WTC11 (cell line): ENCODE results near the gene HSBP1L1. TPM values are rescaled to one million over a fixed set of nuclear protein-coding genes. Genes with fewer than 3 reads are reported as not detected.
A peak's percentile ranks its signal among the peaks of the same experiment; 100 is the strongest.

ENCODE experiments used
- ATF2 ChIP-seq: sonication (generic); formaldehyde crosslinking; IDR thresholded peaks from 2 replicates; pipeline ENCODE4 v1.8.1; 2022; ENCODE audit warnings: low read depth, missing genetic modification reagents, borderline replicate concordance
- CBFB ChIP-seq: sonication (generic); formaldehyde crosslinking; IDR thresholded peaks from 2 replicates; pipeline ENCODE4 v1.8.1; 2022; ENCODE audit warnings: mild to moderate bottlenecking, low read depth, missing genetic modification reagents
- CDX4 ChIP-seq: fragments of 250-450 bp; sonication (Bioruptor Pico); IDR thresholded peaks from 2 replicates; pipeline ENCODE4 v1.9.0; 2021; ENCODE audit warnings: moderate library complexity, mild to moderate bottlenecking, inconsistent platforms, borderline replicate concordance
- CREB1 ChIP-seq: sonication (generic); formaldehyde crosslinking; IDR thresholded peaks from 2 replicates; pipeline ENCODE4 v1.8.0; 2023; ENCODE audit warnings: mild to moderate bottlenecking, missing genetic modification reagents
- E2F4 ChIP-seq: sonication (generic); formaldehyde crosslinking; IDR thresholded peaks from 2 replicates; pipeline ENCODE4 v1.8.1; 2022; ENCODE audit warnings: low read depth, mild to moderate bottlenecking, moderate library complexity, missing genetic modification reagents, borderline replicate concordance
- E2F5 ChIP-seq: sonication (generic); formaldehyde crosslinking; IDR thresholded peaks from 2 replicates; pipeline ENCODE4 v1.8.1; 2022; ENCODE audit warnings: mild to moderate bottlenecking, moderate library complexity, missing genetic modification reagents
- ELF4 ChIP-seq: sonication (generic); formaldehyde crosslinking; IDR thresholded peaks from 2 replicates; pipeline ENCODE4 v1.8.1; 2022; ENCODE audit warnings: low read depth, mild to moderate bottlenecking, moderate library complexity, missing genetic modification reagents
- EMX1 ChIP-seq: fragments of 250-450 bp; sonication (Bioruptor Pico); IDR thresholded peaks from 2 replicates; pipeline ENCODE4 v1.8.0; 2021; ENCODE audit warnings: mild to moderate bottlenecking
- IRF1 ChIP-seq: sonication (generic); formaldehyde crosslinking; IDR thresholded peaks from 2 replicates; pipeline ENCODE4 v1.8.0; 2023; ENCODE audit warnings: missing genetic modification reagents
- JAZF1 ChIP-seq: fragments of 250-450 bp; sonication (Bioruptor Pico); IDR thresholded peaks from 2 replicates; pipeline ENCODE4 v1.9.0; 2021; ENCODE audit warnings: moderate library complexity, mild to moderate bottlenecking, inconsistent platforms
- MYBL2 ChIP-seq: sonication (generic); formaldehyde crosslinking; IDR thresholded peaks from 2 replicates; pipeline ENCODE4 v1.8.1; 2023; ENCODE audit warnings: mild to moderate bottlenecking, moderate library complexity, missing genetic modification reagents
- NFATC4 ChIP-seq: fragments of 250-450 bp; sonication (Bioruptor Pico); IDR thresholded peaks from 2 replicates; pipeline ENCODE4 v1.9.0; 2021; ENCODE audit warnings: mild to moderate bottlenecking
- NFE2L1 ChIP-seq: sonication (generic); formaldehyde crosslinking; IDR thresholded peaks from 2 replicates; pipeline ENCODE4 v1.8.1; 2023; ENCODE audit warnings: missing genetic modification reagents
- NR2C2 ChIP-seq: sonication (generic); formaldehyde crosslinking; IDR thresholded peaks from 2 replicates; pipeline ENCODE4 v1.8.0; 2022; ENCODE audit warnings: mild to moderate bottlenecking, missing genetic modification reagents
- RELA ChIP-seq: sonication (generic); formaldehyde crosslinking; IDR thresholded peaks from 2 replicates; pipeline ENCODE4 v1.8.1; 2022; ENCODE audit warnings: missing genetic modification reagents, mild to moderate bottlenecking, borderline replicate concordance
- SMAD3 ChIP-seq: sonication (generic); formaldehyde crosslinking; IDR thresholded peaks from 2 replicates; pipeline ENCODE4 v1.8.0; 2022; ENCODE audit warnings: missing genetic modification reagents, mild to moderate bottlenecking, borderline replicate concordance
- SP1 ChIP-seq: sonication (generic); formaldehyde crosslinking; conservative IDR thresholded peaks from 2 replicates; pipeline ENCODE4 v1.8.1; 2022; ENCODE audit warnings: missing genetic modification reagents
- TCF7 ChIP-seq: sonication (generic); formaldehyde crosslinking; IDR thresholded peaks from 2 replicates; pipeline ENCODE4 v1.8.0; 2022; ENCODE audit warnings: mild to moderate bottlenecking, low read depth, missing genetic modification reagents, moderate library complexity
- ZBTB43 ChIP-seq: sonication (generic); formaldehyde crosslinking; IDR thresholded peaks from 2 replicates; pipeline ENCODE4 v1.8.1; 2023; ENCODE audit warnings: mild to moderate bottlenecking, missing genetic modification reagents
- ZNF263 ChIP-seq: sonication (generic); formaldehyde crosslinking; IDR thresholded peaks from 2 replicates; pipeline ENCODE4 v1.8.1; 2022; ENCODE audit warnings: low read depth, mild to moderate bottlenecking, moderate library complexity, missing genetic modification reagents
- ZNF281 ChIP-seq: sonication (generic); formaldehyde crosslinking; IDR thresholded peaks from 2 replicates; pipeline ENCODE4 v1.8.0; 2023; ENCODE audit warnings: mild to moderate bottlenecking, missing genetic modification reagents
- ZNF416 ChIP-seq: fragments of 250-450 bp; sonication (Bioruptor Pico); IDR thresholded peaks from 2 replicates; pipeline ENCODE4 v1.9.0; 2021; ENCODE audit warnings: mild to moderate bottlenecking, inconsistent platforms
- ZNF423 ChIP-seq: fragments of 250-450 bp; sonication (Bioruptor Pico); IDR thresholded peaks from 2 replicates; pipeline ENCODE4 v2.1.2; 2022; ENCODE audit warnings: mild to moderate bottlenecking, moderate library complexity
- ZNF532 ChIP-seq: fragments of 250-450 bp; sonication (Bioruptor Pico); IDR thresholded peaks from 2 replicates; pipeline ENCODE4 v1.9.0; 2021; ENCODE audit warnings: mild to moderate bottlenecking, borderline replicate concordance
- total RNA-seq: library from RNA; stranded (reverse); gene quantifications from 3 replicates; pipeline ENCODE4 v1.2.3, GENCODE V29; 2021

HSBP1L1 gene
- total RNA-seq, 1 experiment from 2014 or later, result 1.4 TPM

- TF ChIP-seq ZBTB43 (no peak), ZNF416 (CRISPR knock-in tag) (no peak), ELF4 (CRISPR knock-in tag) (no peak), CDX4 (CRISPR knock-in tag) (no peak), ZNF532 (CRISPR knock-in tag) (no peak), ZNF281 (CRISPR knock-in tag) (0 out of 2 replicates have a peak, but pooled peaks have one; percentile 14), NFATC4 (CRISPR knock-in tag) (no peak), ZNF263 (CRISPR knock-in tag) (0 out of 2 replicates have a peak, but pooled peaks have one; percentile 39), E2F5 (peak; percentile 74; the same call in 1 of the 2 replicates), JAZF1 (no peak), CBFB (0 out of 2 replicates have a peak, but pooled peaks have one; percentile 84), NFE2L1 (CRISPR knock-in tag) (no peak), NR2C2 (no peak), EMX1 (CRISPR knock-in tag) (no peak), SMAD3 (CRISPR knock-in tag) (no peak), IRF1 (no peak), SP1 (CRISPR knock-in tag) (no peak), ZNF423 (CRISPR knock-in tag) (no peak), E2F4 (CRISPR knock-in tag) (no peak), ATF2 (no peak), CREB1 (0 out of 2 replicates have a peak, but pooled peaks have one; percentile 31), TCF7 (CRISPR knock-in tag) (no peak), RELA (no peak; the same call in 1 of the 2 replicates), MYBL2 (CRISPR knock-in tag) (peak; percentile 74)
These were observed 24.2 kb downstream of the HSBP1L1 start, which contains the start of gene TXNL4A (continued) for GRCh38 chr18:79988451-79989194.
